ENCODE results near the gene ISYNA1. TPM values are rescaled to one million over a fixed set of nuclear protein-coding genes. Genes with fewer than 3 reads are reported as not detected.

ISYNA1 gene
- total RNA-seq, 5 donors from 2014 or later (not counting 1 experiment from before 2014, with no cell fraction given), result 38.3 to 59.8 (median 55.0) TPM

DNA sequence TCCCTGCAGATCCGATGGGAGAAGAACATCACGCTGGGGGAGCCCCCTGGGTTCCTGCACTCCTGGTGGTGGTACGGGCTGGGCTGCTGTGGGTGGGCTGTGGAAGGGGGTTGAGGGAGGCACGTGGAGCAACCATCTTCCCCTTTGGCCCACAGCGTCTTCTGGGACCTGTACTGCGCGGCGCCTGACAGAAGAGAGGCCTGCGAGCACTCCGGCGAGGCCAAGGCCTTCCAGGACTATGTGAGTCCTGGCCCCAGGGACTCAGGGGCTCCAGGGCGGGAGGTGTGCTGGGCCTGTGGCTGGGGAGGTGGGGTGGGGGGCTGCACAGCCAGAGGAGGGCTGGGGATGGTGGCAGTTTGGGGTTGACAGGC is 10.2 kb downstream of the ISYNA1 start:
- 93% methylated on average over 6 of the region's 12 CpGs for WGBS (ENCODE audit: insufficient coverage)
- Mint-ChIP-seq H3K4me3 (no peak overlapping the region), H3K27me3 (no peaks in the 10 kb centered on the region), H3K9me3 (no peaks in the 10 kb centered on the region), H3K4me1 (peaks cover 23 to 55% (median 35%) of the 10 kb centered on the region in 3 donors), H3K36me3 (no peaks in the 10 kb centered on the region), H3K27ac (no peak overlapping the region)
- H3K9me3 ChIP-seq, result no peaks in the 10 kb centered on the region
- H3K27ac ChIP-seq (ENCODE audit: low read length), result peak overlapping the region; percentile 88
- peaks cover 24 to 97% of the 10 kb centered on the region in 2 experiments for H3K4me1 ChIP-seq (ENCODE audit: control insufficient read depth in 1 of 2, extremely low read depth in 1 of 2, insufficient read depth in 2 of 2, low read length in 2 of 2)
- H3K27me3 ChIP-seq (replicated peaks in 1 of 2; ENCODE audit: control insufficient read depth in 2 of 2, extremely low read depth in 1 of 2, insufficient read depth in 2 of 2, low read length in 1 of 2), result no peaks in the 10 kb centered on the region
- H3K36me3 ChIP-seq (ENCODE audit: control insufficient read depth in 2 of 2, extremely low read depth in 1 of 2, insufficient read depth in 1 of 2, low read length in 1 of 2), result peaks cover 0 to 9% of the 10 kb centered on the region in 2 donors
- DNase-seq (no peak), ATAC-seq (replicated peaks in 1 of 4) (no peak)
- CTCF ChIA-PET, result interaction anchor here in 1 of 2 donors (0.6 kb wide), 1 partner anchor 218 kb away, joined by 4 read pairs; no protein-coding TSS in a partner anchor
- POLR2A ChIA-PET, result no interaction called here
- H3K4me3 ChIP-seq (ENCODE audit: control insufficient read depth in 1 of 2, extremely low read depth in 1 of 2, low read length in 1 of 2), result no peak overlapping the region

DNA sequence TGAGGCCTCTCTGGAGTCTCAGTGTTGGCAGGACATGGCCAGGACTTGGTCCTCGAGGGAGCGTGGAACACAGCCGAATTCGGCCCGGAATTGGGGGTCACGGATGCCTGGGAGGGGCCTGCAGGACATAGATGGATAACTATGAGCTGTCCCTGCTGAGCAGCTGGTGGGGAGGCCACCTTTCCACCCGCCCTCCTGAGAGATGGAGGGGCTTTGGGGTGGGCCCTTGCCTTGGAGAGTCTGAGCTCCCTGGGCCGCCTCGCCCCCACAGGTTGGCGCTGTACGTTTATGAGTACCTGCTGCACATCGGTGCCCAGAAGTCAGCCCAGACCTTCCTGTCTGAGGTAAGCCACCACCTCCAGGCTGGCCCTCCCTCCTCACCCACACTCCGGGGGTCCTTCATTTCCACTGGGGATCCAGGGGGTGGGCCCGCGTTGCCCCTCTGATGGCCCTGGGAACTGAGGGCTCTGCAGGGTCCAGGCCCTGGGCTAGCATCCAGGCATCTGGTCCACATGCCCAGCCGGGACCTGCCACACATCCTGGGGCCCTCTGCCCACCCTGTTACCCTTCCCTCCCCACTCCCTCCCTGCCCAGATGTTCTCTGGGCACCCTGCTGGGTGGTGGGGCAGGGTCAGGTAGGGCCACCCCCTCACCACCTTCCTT is 10.7 kb downstream of the ISYNA1 start:
- ATAC-seq (replicated peaks in 1 of 4) (no peak), DNase-seq (no peak)
- Histone ChIP-seq H3K36me3 (ENCODE audit: control insufficient read depth in 2 of 2, extremely low read depth in 1 of 2, insufficient read depth in 1 of 2, low read length in 1 of 2) (peaks cover 0 to 9% of the 10 kb centered on the region in 2 donors), H3K9me3 (no peaks in the 10 kb centered on the region), H3K4me3 (ENCODE audit: control insufficient read depth in 1 of 2, extremely low read depth in 1 of 2, low read length in 1 of 2) (no peak overlapping the region), H3K27ac (ENCODE audit: low read length) (peak overlapping the region; percentile 88), H3K27me3 (replicated peaks in 1 of 2; ENCODE audit: control insufficient read depth in 2 of 2, extremely low read depth in 1 of 2, insufficient read depth in 2 of 2, low read length in 1 of 2) (no peaks in the 10 kb centered on the region), H3K4me1 (ENCODE audit: control insufficient read depth in 1 of 2, extremely low read depth in 1 of 2, insufficient read depth in 2 of 2, low read length in 2 of 2) (peaks cover 29 to 97% of the 10 kb centered on the region in 2 experiments)
- CTCF ChIA-PET, result no interaction called here
- Mint-ChIP-seq H3K27me3 (no peaks in the 10 kb centered on the region), H3K9me3 (no peaks in the 10 kb centered on the region), H3K4me3 (no peak overlapping the region), H3K4me1 (peaks cover 26 to 58% (median 39%) of the 10 kb centered on the region in 3 donors), H3K27ac (peak overlapping the region; percentile 4 to 39), H3K36me3 (no peaks in the 10 kb centered on the region)
- POLR2A ChIA-PET, result no interaction called here
- 93% methylated on average over 12 of the region's 16 CpGs for WGBS (ENCODE audit: insufficient coverage)

DNA sequence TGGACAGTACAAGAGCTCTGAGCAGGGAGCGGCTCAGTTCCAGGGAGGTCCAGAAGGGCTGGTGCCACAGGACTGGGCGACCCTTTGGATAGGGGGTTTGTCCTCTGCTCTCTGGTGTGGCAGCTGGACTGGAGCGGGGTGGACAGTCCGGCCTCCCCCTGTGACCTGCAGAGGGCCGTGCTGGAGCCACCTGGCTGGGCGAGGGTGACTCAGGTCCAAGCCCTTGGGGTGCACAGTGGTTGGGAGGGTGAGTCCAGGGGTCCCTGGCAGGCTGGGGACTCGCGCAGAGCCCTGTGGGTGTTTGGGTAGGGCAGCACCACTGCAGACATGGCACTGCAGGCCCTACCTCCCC is 11.5 kb downstream of the ISYNA1 start:
- no peak overlapping the region for H3K4me3 ChIP-seq (ENCODE audit: control insufficient read depth in 1 of 2, extremely low read depth in 1 of 2, low read length in 1 of 2)
- CTCF ChIA-PET, result no interaction called here
- Mint-ChIP-seq H3K4me1 (peaks cover 34 to 64% (median 45%) of the 10 kb centered on the region in 3 donors), H3K27ac (no peak overlapping the region), H3K36me3 (no peaks in the 10 kb centered on the region), H3K4me3 (no peak overlapping the region), H3K27me3 (no peaks in the 10 kb centered on the region), H3K9me3 (no peaks in the 10 kb centered on the region)
- no peak for DNase-seq
- no peaks in the 10 kb centered on the region for H3K27me3 ChIP-seq (replicated peaks in 1 of 2; ENCODE audit: control insufficient read depth in 2 of 2, extremely low read depth in 1 of 2, insufficient read depth in 2 of 2, low read length in 1 of 2)
- POLR2A ChIA-PET, result no interaction called here
- peaks cover 0 to 6% of the 10 kb centered on the region in 2 donors for H3K36me3 ChIP-seq (ENCODE audit: control insufficient read depth in 2 of 2, extremely low read depth in 1 of 2, insufficient read depth in 1 of 2, low read length in 1 of 2)
- H3K9me3 ChIP-seq, result no peaks in the 10 kb centered on the region
- no peak for ATAC-seq (replicated peaks in 1 of 4)
- 92% methylated on average over 4 of the region's 8 CpGs for whole genome bisulfite sequencing (ENCODE audit: insufficient coverage)
- peak overlapping the region; percentile 88 for H3K27ac ChIP-seq (ENCODE audit: low read length)
- H3K4me1 ChIP-seq (ENCODE audit: control insufficient read depth in 1 of 2, extremely low read depth in 1 of 2, insufficient read depth in 2 of 2, low read length in 2 of 2), result peaks cover 31 to 97% of the 10 kb centered on the region in 2 experiments

GRCh38 chr19:18425515-18426415 is 12.2 kb downstream of the ISYNA1 start:
- ChIA-PET CTCF (no interaction called here), POLR2A (no interaction called here)
- ATAC-seq (replicated peaks in 1 of 4), result no peak
- Histone ChIP-seq H3K36me3 (ENCODE audit: control insufficient read depth in 2 of 2, extremely low read depth in 1 of 2, insufficient read depth in 1 of 2, low read length in 1 of 2) (peaks cover 0 to 4% of the 10 kb centered on the region in 2 donors), H3K27me3 (replicated peaks in 1 of 2; ENCODE audit: control insufficient read depth in 2 of 2, extremely low read depth in 1 of 2, insufficient read depth in 2 of 2, low read length in 1 of 2) (no peaks in the 10 kb centered on the region), H3K4me1 (ENCODE audit: control insufficient read depth in 1 of 2, extremely low read depth in 1 of 2, insufficient read depth in 2 of 2, low read length in 2 of 2) (peaks cover 35 to 98% of the 10 kb centered on the region in 2 experiments), H3K4me3 (ENCODE audit: control insufficient read depth in 1 of 2, extremely low read depth in 1 of 2, low read length in 1 of 2) (no peak overlapping the region), H3K9me3 (no peaks in the 10 kb centered on the region), H3K27ac (ENCODE audit: low read length) (peak overlapping the region; percentile 88)
- peaks cover 40 to 70% (median 52%) of the 10 kb centered on the region in 3 donors for H3K4me1 Mint-ChIP-seq
- peak overlapping the region; percentile 80 to 83 for H3K27ac Mint-ChIP-seq
- H3K27me3 Mint-ChIP-seq, result no peaks in the 10 kb centered on the region
- WGBS (ENCODE audit: insufficient coverage), result 85% methylated on average over 13 of the region's 18 CpGs
- no peak for DNase-seq
- H3K36me3 Mint-ChIP-seq, result no peaks in the 10 kb centered on the region
- H3K9me3 Mint-ChIP-seq, result no peaks in the 10 kb centered on the region
- peak overlapping the region in 1 of 3 donors; percentile 12 for H3K4me3 Mint-ChIP-seq

GRCh38 chr19:18424890-18425514 is 12.9 kb downstream of the ISYNA1 start:
- no peaks in the 10 kb centered on the region for H3K27me3 Mint-ChIP-seq
- ChIA-PET POLR2A (no interaction called here), CTCF (no interaction called here)
- Histone ChIP-seq H3K27me3 (replicated peaks in 1 of 2; ENCODE audit: control insufficient read depth in 2 of 2, extremely low read depth in 1 of 2, insufficient read depth in 2 of 2, low read length in 1 of 2) (no peaks in the 10 kb centered on the region), H3K36me3 (ENCODE audit: control insufficient read depth in 2 of 2, extremely low read depth in 1 of 2, insufficient read depth in 1 of 2, low read length in 1 of 2) (no peaks in the 10 kb centered on the region), H3K27ac (ENCODE audit: low read length) (no peak overlapping the region), H3K9me3 (no peaks in the 10 kb centered on the region), H3K4me1 (ENCODE audit: control insufficient read depth in 1 of 2, extremely low read depth in 1 of 2, insufficient read depth in 2 of 2, low read length in 2 of 2) (peaks cover 30 to 98% of the 10 kb centered on the region in 2 experiments), H3K4me3 (ENCODE audit: control insufficient read depth in 1 of 2, extremely low read depth in 1 of 2, low read length in 1 of 2) (no peak overlapping the region)
- ATAC-seq (replicated peaks in 1 of 4) (no peak), DNase-seq (no peak)
- no peak overlapping the region for H3K4me3 Mint-ChIP-seq
- peak overlapping the region; percentile 16 to 80 for H3K27ac Mint-ChIP-seq
- no peaks in the 10 kb centered on the region for H3K36me3 Mint-ChIP-seq
- WGBS (ENCODE audit: insufficient coverage), result 83% methylated on average over 7 of the region's 17 CpGs
- no peaks in the 10 kb centered on the region for H3K9me3 Mint-ChIP-seq
- peaks cover 46 to 73% (median 56%) of the 10 kb centered on the region in 3 donors for H3K4me1 Mint-ChIP-seq

DNA sequence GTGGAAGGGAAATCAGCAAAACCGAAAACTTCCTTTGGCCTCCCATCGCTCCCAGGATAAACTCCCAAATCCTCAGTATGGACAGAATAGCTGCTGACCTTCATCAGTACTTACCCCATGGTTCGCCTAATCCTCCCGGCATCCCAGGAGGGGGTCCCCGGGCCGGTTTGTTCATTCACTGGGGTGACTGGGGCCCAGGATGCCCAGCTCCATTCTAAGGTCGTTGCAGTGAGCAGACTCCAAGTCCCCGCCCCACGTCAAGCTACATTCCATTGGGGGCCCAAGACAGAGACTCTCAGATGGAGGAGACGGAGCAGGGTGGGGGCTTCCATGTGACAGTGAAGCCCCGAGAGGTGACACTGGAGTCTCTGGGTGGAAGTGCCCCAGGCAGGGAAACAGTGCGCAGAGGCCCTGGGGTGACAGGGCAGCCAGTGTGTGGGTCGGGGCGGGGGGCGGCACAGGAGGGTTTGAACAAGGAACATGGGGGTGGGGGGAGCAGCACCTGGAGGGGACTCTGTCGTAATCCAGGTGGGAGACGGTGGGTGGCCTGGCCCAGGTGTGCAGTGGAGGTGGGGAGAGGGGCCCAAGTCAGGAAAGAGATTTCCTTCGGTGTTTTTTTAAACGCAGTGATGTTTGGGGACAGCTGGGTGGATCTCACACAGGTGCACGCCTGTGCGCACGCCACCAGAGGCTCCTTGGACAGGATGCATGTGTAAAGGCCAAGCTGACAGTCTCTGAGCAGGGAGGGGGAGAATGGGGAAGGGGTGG is 13.6 kb downstream of the ISYNA1 start:
- CTCF ChIA-PET, result no interaction called here
- no peaks in the 10 kb centered on the region for H3K36me3 ChIP-seq (ENCODE audit: control insufficient read depth in 2 of 2, extremely low read depth in 1 of 2, insufficient read depth in 1 of 2, low read length in 1 of 2)
- H3K4me1 ChIP-seq (ENCODE audit: control insufficient read depth in 1 of 2, extremely low read depth in 1 of 2, insufficient read depth in 2 of 2, low read length in 2 of 2), result peaks cover 26 to 94% of the 10 kb centered on the region in 2 experiments
- no peak overlapping the region for H3K4me3 ChIP-seq (ENCODE audit: control insufficient read depth in 1 of 2, extremely low read depth in 1 of 2, low read length in 1 of 2)
- no peaks in the 10 kb centered on the region for H3K27me3 ChIP-seq (replicated peaks in 1 of 2; ENCODE audit: control insufficient read depth in 2 of 2, extremely low read depth in 1 of 2, insufficient read depth in 2 of 2, low read length in 1 of 2)
- no peaks in the 10 kb centered on the region for H3K27me3 Mint-ChIP-seq
- peaks cover 47 to 68% (median 51%) of the 10 kb centered on the region in 3 donors for H3K4me1 Mint-ChIP-seq
- no peaks in the 10 kb centered on the region for H3K9me3 ChIP-seq
- 74% methylated on average over 20 of the region's 22 CpGs for WGBS (ENCODE audit: insufficient coverage)
- DNase-seq (no peak), ATAC-seq (replicated peaks in 1 of 4) (no peak)
- peak overlapping the region; percentile 44 for H3K27ac ChIP-seq (ENCODE audit: low read length)
- POLR2A ChIA-PET, result no interaction called here
- H3K27ac Mint-ChIP-seq, result peak overlapping the region; percentile 82 to 95
- peak overlapping the region in 1 of 3 donors; percentile 20 for H3K4me3 Mint-ChIP-seq
- H3K36me3 Mint-ChIP-seq, result no peaks in the 10 kb centered on the region
- no peaks in the 10 kb centered on the region for H3K9me3 Mint-ChIP-seq

Measured in T-cell (primary cell).